ENCODE measurements around the gene API5.

The API5 gene

GRCh38 chr11:43359422-43359818, 47.6 kb downstream of the API5 start:
- DNase-seq (ENCODE audit: low read depth in 2 of 3, low spot score in 2 of 3) = peak in 1 of 3 experiments; percentile 20

DNA sequence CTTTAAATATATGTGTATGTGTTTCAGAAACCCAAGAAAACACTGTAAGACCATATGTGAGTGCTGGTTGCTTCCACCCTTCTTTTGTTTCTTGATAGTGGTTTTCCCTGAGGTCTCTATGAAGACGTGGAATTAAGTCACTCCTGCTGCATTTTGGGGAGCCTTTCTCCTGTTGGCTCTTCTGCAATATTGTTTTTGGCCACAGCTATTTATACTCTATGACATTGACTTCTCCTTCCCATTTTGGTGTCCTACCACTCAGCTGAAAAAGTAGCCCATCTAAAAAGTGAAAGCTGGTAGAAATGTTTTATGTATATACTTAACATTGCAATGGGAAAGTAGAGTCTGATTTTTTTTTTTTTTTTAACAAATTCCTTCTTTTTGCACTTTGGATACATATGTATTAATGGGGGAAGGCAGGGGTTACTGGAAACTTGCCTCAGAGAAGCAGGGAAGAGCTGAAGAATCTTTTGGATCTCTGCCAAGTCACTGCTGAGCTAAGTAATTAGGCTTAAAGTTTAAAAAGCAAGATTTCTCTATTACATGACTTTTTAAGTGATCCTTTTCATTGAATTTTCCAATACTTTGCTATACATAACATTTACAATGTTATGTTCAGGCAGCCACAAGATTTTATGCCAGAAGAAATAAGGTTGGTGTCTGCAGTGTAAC, 48.7 kb downstream of the API5 start:
- DNase-seq (ENCODE audit: low read depth in 2 of 3, low spot score in 2 of 3) = no peak

GRCh38 chr11:43366677-43367076, 54.9 kb downstream of the API5 start:
- no peak for DNase-seq (ENCODE audit: low read depth in 2 of 3, low spot score in 2 of 3)

GRCh38 chr11:43367382-43368178, 55.8 kb downstream of the API5 start:
- DNase-seq (ENCODE audit: low read depth in 2 of 3, low spot score in 2 of 3) = no peak

DNA sequence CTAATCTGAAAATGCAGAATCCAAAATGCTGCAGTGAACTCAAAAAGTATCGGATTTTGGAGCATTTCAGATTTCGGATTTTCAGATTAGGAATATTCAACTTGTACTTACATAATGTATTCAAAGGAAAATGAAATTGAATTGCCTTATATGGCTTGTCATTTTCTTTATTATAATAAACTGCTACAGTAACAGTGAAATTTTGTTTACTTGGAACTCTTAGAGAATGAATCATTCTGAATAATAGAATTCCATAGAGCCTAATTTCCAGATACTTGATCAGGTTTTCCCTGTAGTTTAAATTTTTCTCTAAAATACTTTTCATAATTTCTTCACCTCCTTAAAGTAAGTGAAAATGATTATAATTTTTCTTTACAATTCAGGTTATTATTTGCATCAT, 64.3 kb downstream of the API5 start:
- DNase-seq (ENCODE audit: low read depth in 2 of 3, low spot score in 2 of 3) = no peak

DNA sequence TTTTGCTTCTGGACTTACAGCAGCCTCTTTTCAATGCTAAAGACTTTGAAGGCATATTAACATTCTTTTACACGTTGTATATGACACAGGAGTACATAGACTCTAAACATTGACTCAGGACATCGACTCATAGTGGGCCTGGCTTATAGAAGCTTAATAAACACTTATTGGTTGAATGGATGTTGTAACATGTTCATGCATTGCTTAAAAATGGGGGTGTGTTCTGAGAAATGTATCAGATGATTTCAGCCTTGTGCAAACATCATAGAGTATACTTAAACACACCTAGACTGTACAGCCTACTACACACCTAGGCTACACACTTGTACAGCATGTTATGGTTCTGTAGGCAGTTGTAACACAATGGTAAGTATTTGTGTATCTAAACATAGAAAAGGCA, 64.8 kb downstream of the API5 start:
- DNase-seq (ENCODE audit: low read depth in 2 of 3, low spot score in 2 of 3) = no peak

- DNase-seq (ENCODE audit: low read depth in 2 of 3, low spot score in 2 of 3) = no peak
These were observed 65.6 kb downstream of the API5 start for GRCh38 chr11:43377389-43377788.

GRCh38 chr11:43378897-43379296, 67.1 kb downstream of the API5 start:
- no peak for DNase-seq (ENCODE audit: low read depth in 2 of 3, low spot score in 2 of 3)

GRCh38 chr11:43381802-43382201, 70.0 kb downstream of the API5 start:
- no peak for DNase-seq (ENCODE audit: low read depth in 2 of 3, low spot score in 2 of 3)

DNA sequence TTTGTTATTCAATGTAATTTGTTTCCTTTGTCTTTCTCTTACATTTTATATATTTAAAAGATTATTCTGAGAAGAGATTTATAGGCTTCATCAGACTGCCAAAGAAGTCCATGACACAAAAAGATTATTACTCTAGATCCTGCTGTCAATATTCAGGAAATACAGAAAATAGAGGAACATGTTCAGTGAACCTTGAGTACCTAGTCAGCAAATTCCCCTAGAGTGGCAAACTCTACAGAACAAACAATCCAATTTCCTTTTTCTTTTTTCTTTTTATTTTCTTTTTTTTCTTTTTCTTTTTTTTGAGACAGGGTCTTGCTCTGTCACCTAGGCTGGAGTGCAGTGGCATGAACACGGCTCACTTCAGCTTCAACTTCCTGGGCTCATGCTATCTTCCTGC, 70.8 kb downstream of the API5 start:
- no peak for DNase-seq (ENCODE audit: low read depth in 2 of 3, low spot score in 2 of 3)

- no peak for DNase-seq (ENCODE audit: low read depth in 2 of 3, low spot score in 2 of 3)
These were observed 72.6 kb downstream of the API5 start for GRCh38 chr11:43384393-43384792.

DNA sequence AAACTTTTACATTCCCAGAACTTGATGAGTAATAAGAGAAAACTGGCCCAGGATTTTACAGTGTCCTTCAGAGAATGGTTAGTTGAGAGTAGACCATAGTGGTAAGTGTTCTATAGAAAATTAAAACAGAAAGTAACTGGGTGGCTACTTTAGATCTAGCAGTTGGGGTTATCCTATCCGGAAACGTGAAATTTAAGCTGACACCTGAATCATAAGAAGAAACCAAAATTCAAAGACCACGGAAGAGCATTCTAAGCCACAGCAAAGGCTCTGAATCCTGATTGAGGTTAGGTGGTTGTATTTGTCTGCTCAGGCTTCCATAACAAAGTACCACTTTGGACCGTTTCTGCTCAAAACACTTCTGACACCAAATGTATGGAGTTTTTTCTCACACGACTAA, 80.9 kb downstream of the API5 start:
- DNase-seq (ENCODE audit: low read depth in 2 of 3, low spot score in 2 of 3) = no peak

GRCh38 chr11:43393765-43394355, 82.1 kb downstream of the API5 start:
- no peak for DNase-seq (ENCODE audit: low read depth in 2 of 3, low spot score in 2 of 3)

All from activated CD8-positive, alpha-beta memory T cell treated with anti-CD3 and anti-CD28 coated beads for 48 hours (primary cell).